SK-N-MC (cell line): ENCODE data around the gene CAPN13.
A peak's percentile ranks its signal among the peaks of the same experiment; 100 is the strongest.

ENCODE experiments used
- DNase-seq: peaks from one replicate; pipeline ENCODE4 v3.0.0-alpha.2; 2011; ENCODE audit warnings: low read depth, low spot score
- H3K27ac ChIP-seq: fragments of 200-600 bp; sonication (generic); 2 replicates; pipeline ENCODE4 v1.5.1; 2016; ENCODE audit warnings: mixed run types
- H3K36me3 ChIP-seq: fragments of 200-600 bp; sonication (generic); 2 replicates; pipeline ENCODE4 v1.6.1; 2017; ENCODE audit warnings: antibody characterized with exemption, low read length, mixed read lengths; ENCODE audit not compliant: insufficient read depth
- H3K4me3 ChIP-seq: fragments of 200-600 bp; sonication (generic); 2 replicates; pipeline ENCODE4 v1.5.1; 2016
- H3K9ac ChIP-seq: fragments of 200-600 bp; sonication (generic); 2 replicates; pipeline ENCODE4 v1.8.0; 2017; ENCODE audit warnings: mixed run types, mixed read lengths; ENCODE audit not compliant: insufficient read length
- H3K9me3 ChIP-seq: fragments of 200-600 bp; sonication (generic); 2 replicates; pipeline ENCODE4 v1.6.1; 2017; ENCODE audit warnings: low read depth, mild to moderate bottlenecking, antibody characterized with exemption, low read length, moderate library complexity, mixed read lengths
- EZH2 ChIP-seq: fragments of 200-600 bp; sonication (generic); IDR thresholded peaks from one replicate; pipeline ENCODE4 v1.6.1; 2017; ENCODE audit warnings: antibody characterized with exemption
- FOXP2 ChIP-seq: optimal IDR thresholded peaks from 2 replicates; pipeline ENCODE3; 2011; ENCODE audit warnings: mild to moderate bottlenecking, moderate library complexity; ENCODE audit not compliant: insufficient read depth; ENCODE audit errors: extremely low read length, control extremely low read depth
- POLR2AphosphoS5 ChIP-seq: IDR thresholded peaks from 2 replicates; pipeline ENCODE4 v1.6.1; 2012; ENCODE audit warnings: mild to moderate bottlenecking, low read depth, low read length, borderline replicate concordance

Gene CAPN13

GRCh38 chr2:30683236-30683956, 123.8 kb downstream of the CAPN13 start:
- Histone ChIP-seq H3K36me3 (no peaks in the 10 kb centered on the region), H3K27ac (no peak overlapping the region), H3K9ac (no peak overlapping the region), H3K9me3 (no peaks in the 10 kb centered on the region), H3K4me3 (no peak overlapping the region)
- TF ChIP-seq EZH2 (no peak), FOXP2 (no peak), POLR2AphosphoS5 (no peak)
- no peak for DNase-seq

- DNase-seq, result no peak
- Histone ChIP-seq H3K4me3 (no peak overlapping the region), H3K9me3 (no peaks in the 10 kb centered on the region), H3K27ac (no peak overlapping the region), H3K9ac (no peak overlapping the region), H3K36me3 (no peaks in the 10 kb centered on the region)
- TF ChIP-seq FOXP2, result no peak
- TF ChIP-seq POLR2AphosphoS5, result no peak
- TF ChIP-seq EZH2, result no peak
Measured at GRCh38 chr2:30681022-30681421, 126.2 kb downstream of the CAPN13 start.

GRCh38 chr2:30680121-30680520, 127.1 kb downstream of the CAPN13 start:
- Histone ChIP-seq H3K4me3 (no peak overlapping the region), H3K27ac (no peak overlapping the region), H3K9me3 (no peaks in the 10 kb centered on the region), H3K9ac (no peak overlapping the region), H3K36me3 (no peaks in the 10 kb centered on the region)
- TF ChIP-seq EZH2 (no peak), FOXP2 (no peak), POLR2AphosphoS5 (no peak)
- no peak for DNase-seq

GRCh38 chr2:30679426-30680088, 127.7 kb downstream of the CAPN13 start:
- DNase-seq, result no peak
- no peak overlapping the region for H3K27ac ChIP-seq
- no peaks in the 10 kb centered on the region for H3K9me3 ChIP-seq
- H3K4me3 ChIP-seq, result no peak overlapping the region
- no peak overlapping the region for H3K9ac ChIP-seq
- no peak for TF ChIP-seq POLR2AphosphoS5
- no peaks in the 10 kb centered on the region for H3K36me3 ChIP-seq

- TF ChIP-seq POLR2AphosphoS5 (no peak), FOXP2 (no peak), EZH2 (no peak)
- H3K9me3 ChIP-seq, result no peaks in the 10 kb centered on the region
- no peak overlapping the region for H3K9ac ChIP-seq
- no peak overlapping the region for H3K27ac ChIP-seq
- H3K4me3 ChIP-seq, result no peak overlapping the region
- DNase-seq, result no peak
- no peaks in the 10 kb centered on the region for H3K36me3 ChIP-seq
Measured at GRCh38 chr2:30678410-30679137, 128.7 kb downstream of the CAPN13 start.

GRCh38 chr2:30677861-30678385, 129.3 kb downstream of the CAPN13 start:
- TF ChIP-seq POLR2AphosphoS5 (no peak), FOXP2 (no peak), EZH2 (no peak)

GRCh38 chr2:30677231-30677630, 130.0 kb downstream of the CAPN13 start:
- Histone ChIP-seq H3K9ac (no peak overlapping the region), H3K27ac (peak overlapping the region; percentile 10; the same call in 1 of the 2 replicates), H3K9me3 (no peaks in the 10 kb centered on the region), H3K4me3 (no peak overlapping the region), H3K36me3 (no peaks in the 10 kb centered on the region)
- TF ChIP-seq EZH2 (no peak), FOXP2 (no peak)
- no peak for DNase-seq

More at GRCh38 chr2:30677861-30678385, 129.3 kb downstream of the CAPN13 start:
- Histone ChIP-seq H3K36me3 (no peaks in the 10 kb centered on the region), H3K27ac (no peak overlapping the region), H3K9ac (no peak overlapping the region), H3K4me3 (no peak overlapping the region), H3K9me3 (no peaks in the 10 kb centered on the region)
- DNase-seq, result no peak

- no peak overlapping the region for H3K9ac ChIP-seq
- no peak for DNase-seq
- TF ChIP-seq FOXP2 (no peak), POLR2AphosphoS5 (no peak), EZH2 (no peak)
- H3K9me3 ChIP-seq, result no peaks in the 10 kb centered on the region
- no peak overlapping the region for H3K4me3 ChIP-seq
- no peaks in the 10 kb centered on the region for H3K36me3 ChIP-seq
- no peak overlapping the region for H3K27ac ChIP-seq
Measured at GRCh38 chr2:30675758-30676157, 131.5 kb downstream of the CAPN13 start.
